ENCODE measurements around the gene LRRC32.

LRRC32 gene, protein sequence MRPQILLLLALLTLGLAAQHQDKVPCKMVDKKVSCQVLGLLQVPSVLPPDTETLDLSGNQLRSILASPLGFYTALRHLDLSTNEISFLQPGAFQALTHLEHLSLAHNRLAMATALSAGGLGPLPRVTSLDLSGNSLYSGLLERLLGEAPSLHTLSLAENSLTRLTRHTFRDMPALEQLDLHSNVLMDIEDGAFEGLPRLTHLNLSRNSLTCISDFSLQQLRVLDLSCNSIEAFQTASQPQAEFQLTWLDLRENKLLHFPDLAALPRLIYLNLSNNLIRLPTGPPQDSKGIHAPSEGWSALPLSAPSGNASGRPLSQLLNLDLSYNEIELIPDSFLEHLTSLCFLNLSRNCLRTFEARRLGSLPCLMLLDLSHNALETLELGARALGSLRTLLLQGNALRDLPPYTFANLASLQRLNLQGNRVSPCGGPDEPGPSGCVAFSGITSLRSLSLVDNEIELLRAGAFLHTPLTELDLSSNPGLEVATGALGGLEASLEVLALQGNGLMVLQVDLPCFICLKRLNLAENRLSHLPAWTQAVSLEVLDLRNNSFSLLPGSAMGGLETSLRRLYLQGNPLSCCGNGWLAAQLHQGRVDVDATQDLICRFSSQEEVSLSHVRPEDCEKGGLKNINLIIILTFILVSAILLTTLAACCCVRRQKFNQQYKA

DNA sequence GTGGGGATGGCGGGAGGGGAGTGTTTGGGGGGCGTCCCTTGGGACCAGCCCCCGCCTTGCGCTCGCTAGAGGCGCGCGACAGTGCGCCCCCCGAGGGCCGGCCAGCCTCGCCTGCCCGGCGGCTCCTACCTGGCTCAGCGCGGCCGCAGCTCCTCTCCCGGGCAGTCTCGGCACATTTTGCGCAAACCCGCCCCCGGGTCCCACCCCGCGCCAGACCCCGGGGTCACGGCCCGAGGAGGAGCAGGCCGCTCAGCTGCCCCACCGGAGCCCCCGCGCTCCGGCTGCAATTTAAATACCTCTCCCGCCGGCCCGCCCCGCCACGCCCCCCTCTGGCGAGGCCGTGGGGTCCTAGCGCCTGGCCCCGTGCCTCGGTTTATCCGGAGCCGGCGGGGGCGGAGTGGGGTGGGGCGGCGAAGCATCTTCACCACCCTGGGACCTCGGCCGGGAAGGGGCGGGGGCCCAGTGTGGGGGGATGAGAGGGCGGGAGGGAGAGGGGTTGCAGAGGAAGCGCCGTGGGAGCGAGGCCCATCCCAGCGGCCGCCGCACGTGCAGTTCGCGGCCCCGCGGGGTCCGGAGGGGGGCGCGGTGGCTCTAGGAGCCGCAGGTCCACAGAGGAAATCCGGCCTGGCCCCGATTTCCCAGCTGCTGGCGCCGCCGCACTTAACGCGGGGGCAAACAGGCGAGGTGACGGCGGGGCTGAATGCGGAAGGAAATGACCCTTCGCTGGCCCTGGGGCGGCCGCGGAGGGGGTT is at the start of gene LRRC32:
Gene LRRC32, minus strand, starts transcription at position 263 of the 752 bp plus-strand sequence. CDS start 4,793 bp downstream, outside the sequence.
- peak; percentile 64 for DNase-seq (ENCODE audit: extremely low spot score)
- POLR2A ChIA-PET = no interaction called here
- TF ChIP-seq BHLHE40 (IDR thresholded peaks at IDR 0.05; ENCODE audit: borderline replicate concordance) = no peak
- no peak for TF ChIP-seq FOXA1 (IDR thresholded peaks at IDR 0.05)
- no peak for TF ChIP-seq LEF1 (IDR thresholded peaks at IDR 0.05; ENCODE audit: borderline replicate concordance)
- no peak for TF ChIP-seq ARNT (IDR thresholded peaks at IDR 0.05)
- TF ChIP-seq NFRKB (IDR thresholded peaks at IDR 0.05) = no peak
- TF ChIP-seq FOXM1 (IDR thresholded peaks at IDR 0.05; ENCODE audit: borderline replicate concordance) = no peak
- TF ChIP-seq HDGF (IDR thresholded peaks at IDR 0.05; ENCODE audit: borderline replicate concordance) = no peak
- no peak for TF ChIP-seq ELF4 (IDR thresholded peaks at IDR 0.05)
- no peak for TF ChIP-seq FOXK2 (IDR thresholded peaks at IDR 0.05)
- no peak for TF ChIP-seq SUZ12 (IDR thresholded peaks at IDR 0.05)
- TF ChIP-seq L3MBTL2 (conservative IDR thresholded peaks at IDR 0.05) = no peak
- TF ChIP-seq TARDBP (IDR thresholded peaks at IDR 0.05) = no peak
- no peak for TF ChIP-seq CTBP1 (IDR thresholded peaks at IDR 0.05; ENCODE audit: borderline replicate concordance)
- TF ChIP-seq, protein P1, sequence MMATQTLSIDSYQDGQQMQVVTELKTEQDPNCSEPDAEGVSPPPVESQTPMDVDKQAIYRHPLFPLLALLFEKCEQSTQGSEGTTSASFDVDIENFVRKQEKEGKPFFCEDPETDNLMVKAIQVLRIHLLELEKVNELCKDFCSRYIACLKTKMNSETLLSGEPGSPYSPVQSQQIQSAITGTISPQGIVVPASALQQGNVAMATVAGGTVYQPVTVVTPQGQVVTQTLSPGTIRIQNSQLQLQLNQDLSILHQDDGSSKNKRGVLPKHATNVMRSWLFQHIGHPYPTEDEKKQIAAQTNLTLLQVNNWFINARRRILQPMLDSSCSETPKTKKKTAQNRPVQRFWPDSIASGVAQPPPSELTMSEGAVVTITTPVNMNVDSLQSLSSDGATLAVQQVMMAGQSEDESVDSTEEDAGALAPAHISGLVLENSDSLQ (IDR thresholded peaks at IDR 0.05) = no peak
- TF ChIP-seq SP1 (IDR thresholded peaks at IDR 0.05) = no peak
- no peak for TF ChIP-seq ZNF384 (IDR thresholded peaks at IDR 0.05)
- CTCF ChIA-PET = no interaction called here

DNA sequence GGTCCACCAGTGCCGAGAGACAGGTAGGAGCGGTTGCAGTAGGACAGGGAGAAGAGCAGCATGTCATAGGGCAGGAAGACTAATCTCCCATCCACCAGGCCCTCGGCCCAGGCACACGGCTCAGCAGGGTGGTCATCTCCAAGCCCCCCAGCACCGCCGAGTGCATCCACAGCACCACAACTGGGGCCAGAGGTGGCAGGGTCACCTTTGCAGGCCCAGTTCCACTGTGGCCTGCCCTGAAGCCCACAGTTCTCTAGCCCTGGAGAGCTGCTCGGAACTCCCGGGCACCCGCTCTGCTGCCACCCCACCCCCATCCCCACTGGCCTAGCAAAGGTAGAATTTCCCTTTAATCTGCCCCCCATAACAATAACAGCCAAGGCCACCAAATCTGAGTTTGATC is 49.1 kb upstream of the LRRC32 start:
- POLR2A ChIA-PET = no interaction called here
- no peak for TF ChIP-seq ARNT (IDR thresholded peaks at IDR 0.05)
- TF ChIP-seq, protein P1 (IDR thresholded peaks at IDR 0.05) = no peak
- TF ChIP-seq SUZ12 (IDR thresholded peaks at IDR 0.05) = no peak
- no peak for TF ChIP-seq L3MBTL2 (conservative IDR thresholded peaks at IDR 0.05)
- no peak for TF ChIP-seq ELF4 (IDR thresholded peaks at IDR 0.05)
- TF ChIP-seq BHLHE40 (IDR thresholded peaks at IDR 0.05; ENCODE audit: borderline replicate concordance) = no peak
- TF ChIP-seq FOXA1 (IDR thresholded peaks at IDR 0.05) = no peak
- no peak for TF ChIP-seq HDGF (IDR thresholded peaks at IDR 0.05; ENCODE audit: borderline replicate concordance)

DNA sequence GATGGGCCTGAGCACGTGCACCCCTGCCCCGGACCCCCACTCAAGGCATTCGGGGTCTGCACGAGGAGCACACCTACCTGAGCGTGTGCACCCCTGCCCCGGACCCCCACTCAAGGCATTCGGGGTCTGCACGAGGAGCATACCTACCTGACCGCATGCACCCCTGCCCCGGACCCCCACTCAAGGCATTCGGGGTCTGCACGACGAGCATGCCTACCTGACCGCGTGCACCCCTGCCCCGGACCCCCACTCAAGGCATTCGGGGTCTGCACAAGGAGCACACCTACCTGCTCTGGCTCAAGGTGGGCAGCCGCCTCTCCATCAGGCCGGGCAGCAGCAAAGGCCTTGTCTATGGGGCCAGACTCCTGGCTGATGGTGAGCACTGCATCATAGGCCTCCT is 48.7 kb upstream of the LRRC32 start:
- CTCF ChIA-PET = no interaction called here
- DNase-seq (ENCODE audit: extremely low spot score) = no peak
- POLR2A ChIA-PET = no interaction called here
- TF ChIP-seq, protein P1 (IDR thresholded peaks at IDR 0.05) = no peak
- TF ChIP-seq LEF1 (IDR thresholded peaks at IDR 0.05; ENCODE audit: borderline replicate concordance) = no peak
- TF ChIP-seq SUZ12 (IDR thresholded peaks at IDR 0.05) = no peak
- TF ChIP-seq FOXA1 (IDR thresholded peaks at IDR 0.05) = no peak
- TF ChIP-seq HDGF (IDR thresholded peaks at IDR 0.05; ENCODE audit: borderline replicate concordance) = no peak
- TF ChIP-seq NFRKB (IDR thresholded peaks at IDR 0.05) = no peak
- no peak for TF ChIP-seq TARDBP (IDR thresholded peaks at IDR 0.05)
- TF ChIP-seq ELF4 (IDR thresholded peaks at IDR 0.05) = no peak
- no peak for TF ChIP-seq CTBP1 (IDR thresholded peaks at IDR 0.05; ENCODE audit: borderline replicate concordance)
- TF ChIP-seq FOXK2 (IDR thresholded peaks at IDR 0.05) = no peak
- TF ChIP-seq L3MBTL2 (conservative IDR thresholded peaks at IDR 0.05) = no peak
- TF ChIP-seq BHLHE40 (IDR thresholded peaks at IDR 0.05; ENCODE audit: borderline replicate concordance) = no peak
- no peak for TF ChIP-seq SP1 (IDR thresholded peaks at IDR 0.05)
- TF ChIP-seq ARNT (IDR thresholded peaks at IDR 0.05) = no peak
- no peak for TF ChIP-seq ZNF384 (IDR thresholded peaks at IDR 0.05)
- TF ChIP-seq FOXM1 (IDR thresholded peaks at IDR 0.05; ENCODE audit: borderline replicate concordance) = no peak

More for the DNA sequence above, 49.1 kb upstream of the LRRC32 start:
- CTCF ChIA-PET = no interaction called here
- no peak for DNase-seq (ENCODE audit: extremely low spot score)

DNA sequence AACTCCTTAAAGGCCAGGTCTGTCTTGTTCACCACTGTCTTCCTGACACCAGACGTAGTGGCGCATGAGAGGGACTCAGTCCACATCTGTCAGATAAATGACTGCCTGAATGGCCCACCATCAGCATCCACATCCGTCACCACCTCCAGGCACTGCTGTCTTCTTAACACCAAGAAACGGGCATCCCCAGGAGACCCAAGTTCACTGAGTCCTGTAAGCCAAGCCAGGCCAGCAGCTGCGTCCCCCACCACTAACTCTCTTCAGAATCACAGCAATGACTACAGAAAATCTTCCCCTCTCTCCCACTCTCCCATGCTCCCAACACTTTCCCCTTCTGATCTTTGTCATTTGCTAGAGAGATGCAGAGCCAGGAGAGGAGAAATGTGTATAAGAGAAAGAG is 47.3 kb upstream of the LRRC32 start:
- TF ChIP-seq, protein P1 (IDR thresholded peaks at IDR 0.05) = no peak
- TF ChIP-seq TARDBP (IDR thresholded peaks at IDR 0.05) (no peak), FOXA1 (IDR thresholded peaks at IDR 0.05) (no peak), ZNF384 (IDR thresholded peaks at IDR 0.05) (no peak), NFRKB (IDR thresholded peaks at IDR 0.05) (no peak), LEF1 (IDR thresholded peaks at IDR 0.05; ENCODE audit: borderline replicate concordance) (no peak), SUZ12 (IDR thresholded peaks at IDR 0.05) (no peak), ELF4 (IDR thresholded peaks at IDR 0.05) (no peak), SP1 (IDR thresholded peaks at IDR 0.05) (no peak)
- ChIA-PET CTCF (no interaction called here), POLR2A (no interaction called here)
- DNase-seq (ENCODE audit: extremely low spot score) = no peak

DNA sequence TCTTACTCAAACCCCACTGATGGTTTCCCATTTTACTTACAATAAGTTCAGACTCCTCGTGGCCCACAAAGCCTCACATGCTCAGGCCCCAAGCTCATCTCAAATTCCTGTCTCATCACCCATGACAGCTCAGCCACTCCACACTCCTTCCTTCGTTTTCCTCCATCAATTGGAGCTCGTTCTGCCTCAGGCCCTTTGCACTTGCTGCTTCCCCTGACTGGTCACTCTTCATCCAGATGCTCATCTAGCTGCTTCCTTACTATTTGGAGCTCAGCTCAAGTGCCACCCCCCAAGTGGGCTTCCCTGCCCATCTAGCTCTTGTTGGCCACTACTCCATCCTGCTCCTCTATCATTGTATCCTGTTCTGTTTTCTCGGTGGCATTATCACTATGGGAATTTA is 46.8 kb upstream of the LRRC32 start:
- CTCF ChIA-PET = interaction anchor here (0.6 kb wide), 1 partner anchor 1047 kb away, joined by 3 read pairs; no protein-coding TSS in a partner anchor

More for the DNA sequence above, 46.8 kb upstream of the LRRC32 start:
- POLR2A ChIA-PET = no interaction called here
- DNase-seq (ENCODE audit: extremely low spot score) = no peak
- TF ChIP-seq HDGF (IDR thresholded peaks at IDR 0.05; ENCODE audit: borderline replicate concordance) = no peak
- no peak for TF ChIP-seq SUZ12 (IDR thresholded peaks at IDR 0.05)

Measured in HEK293T (cell line).